Stimulated activated CD8-positive, alpha-beta memory T cell treated with anti-CD3 and anti-CD28 coated beads, Interleukin-15, amount 100 ng/mL, for 48 hours (primary cell): ENCODE results near the gene PITRM1.

Experiments used
- DNase-seq, 2 donors: peaks; one replicate each; pipeline ENCODE4 v3.0.0-alpha.2; 2020; ENCODE audit warnings: low read depth in 2 of 2

PITRM1 gene

GRCh38 chr10:3167611-3168330 is 4.8 kb downstream of the PITRM1 start:
- no peak for DNase-seq

DNA sequence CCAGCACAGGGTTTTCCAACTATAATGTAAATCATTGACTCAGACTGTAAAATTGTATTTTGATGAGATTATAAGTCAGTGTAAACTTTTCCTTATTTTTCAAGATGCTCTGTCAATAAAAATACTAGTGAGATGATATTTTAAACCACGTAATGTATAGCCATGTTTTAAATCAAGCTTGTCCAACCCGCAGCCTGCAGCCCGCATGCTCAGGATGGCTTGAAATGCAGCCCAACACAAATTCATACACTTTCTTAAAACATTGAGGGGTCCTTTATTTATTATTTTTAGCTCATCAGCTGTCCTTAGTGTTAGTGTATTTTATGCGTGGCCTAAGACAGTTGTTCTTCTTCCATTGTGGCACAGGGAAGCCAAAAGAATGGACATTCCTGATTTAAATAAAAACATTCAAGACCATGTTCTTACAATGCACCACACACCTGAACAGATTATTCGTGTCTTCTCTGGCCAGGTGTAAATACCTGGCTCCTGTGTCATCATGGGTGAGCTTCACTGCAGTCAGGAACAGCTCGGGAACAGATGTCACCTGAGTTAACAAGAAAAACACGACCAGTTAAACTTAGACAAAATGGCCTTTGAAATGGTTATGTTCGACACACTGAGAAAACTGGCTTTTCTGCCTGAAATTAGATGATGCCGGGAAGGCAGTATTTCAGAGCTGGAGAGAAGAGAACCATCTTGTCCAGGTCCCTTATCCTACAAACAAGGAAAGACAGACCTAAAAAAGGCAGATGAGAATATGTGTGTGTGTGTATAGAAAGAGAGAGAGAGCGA is 5.9 kb downstream of the PITRM1 start:
- no peak for DNase-seq

GRCh38 chr10:3165196-3165595 is 7.4 kb downstream of the PITRM1 start:
- no peak for DNase-seq

DNA sequence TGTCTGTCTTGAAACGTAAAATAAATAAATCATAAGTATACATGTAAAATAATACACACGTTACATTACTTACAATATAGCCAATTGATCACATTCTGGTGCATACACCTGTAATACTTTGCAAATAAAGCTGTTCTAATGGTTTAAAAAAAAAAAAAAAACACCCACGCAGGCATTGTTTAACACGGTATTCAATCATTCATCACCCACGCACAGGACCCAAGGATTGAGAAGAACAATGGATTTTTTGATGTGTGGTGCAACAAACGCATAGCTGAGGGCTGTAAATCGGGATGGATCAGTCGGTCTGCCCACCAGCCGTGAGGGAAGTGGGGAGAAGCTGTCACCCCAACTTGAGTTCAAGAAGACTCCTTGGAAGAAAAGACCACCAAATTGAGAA is 8.7 kb downstream of the PITRM1 start:
- no peak for DNase-seq

- DNase-seq, result no peak
These were observed 10.0 kb downstream of the PITRM1 start for GRCh38 chr10:3162533-3162932.

GRCh38 chr10:3159152-3159551 is 13.4 kb downstream of the PITRM1 start:
- no peak for DNase-seq

GRCh38 chr10:3154666-3155065 is 17.9 kb downstream of the PITRM1 start:
- DNase-seq, result no peak

GRCh38 chr10:3152566-3152935 is 20.0 kb downstream of the PITRM1 start:
- no peak for DNase-seq

GRCh38 chr10:3151889-3152565 is 20.6 kb downstream of the PITRM1 start:
- no peak for DNase-seq

DNA sequence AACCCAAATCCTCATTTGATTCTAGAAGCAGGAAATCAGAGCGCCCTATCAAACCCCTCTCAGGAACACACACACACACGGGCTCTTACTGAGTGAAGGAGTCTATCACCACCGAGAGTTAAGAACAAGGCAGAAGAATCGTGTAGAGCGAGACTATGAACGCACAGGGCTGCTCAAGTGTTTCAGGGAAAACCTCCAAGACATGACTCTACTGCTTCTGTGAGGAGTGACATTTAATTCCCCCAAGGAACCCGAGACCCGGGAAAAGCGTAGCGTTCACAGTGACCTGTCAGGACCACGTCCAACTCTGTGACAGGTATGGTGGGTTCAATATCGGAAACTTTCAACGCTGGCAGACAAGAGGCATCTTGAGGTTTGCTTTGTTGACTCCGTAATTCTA is 21.6 kb downstream of the PITRM1 start:
- DNase-seq, result no peak

DNA sequence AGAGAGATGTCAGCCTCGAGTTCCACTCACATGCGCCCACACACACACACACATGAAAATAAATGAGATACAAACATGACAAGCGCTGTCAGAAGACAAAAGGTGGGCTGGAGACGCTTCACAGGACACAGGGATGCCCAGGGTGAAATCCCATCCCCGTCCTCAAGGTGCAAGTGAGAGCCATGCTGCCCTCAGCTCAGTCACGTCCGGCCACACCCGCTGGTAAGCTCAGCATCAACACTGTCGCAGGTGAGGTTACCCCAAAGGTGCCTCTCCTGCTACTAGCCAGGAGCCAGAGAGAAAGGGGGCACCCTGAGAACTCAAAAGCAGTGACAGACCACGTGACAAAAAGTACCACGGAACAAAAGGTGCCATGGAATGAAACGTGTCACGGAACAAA is 22.2 kb downstream of the PITRM1 start:
- no peak for DNase-seq

GRCh38 chr10:3149918-3150317 is 22.7 kb downstream of the PITRM1 start:
- no peak for DNase-seq

DNA sequence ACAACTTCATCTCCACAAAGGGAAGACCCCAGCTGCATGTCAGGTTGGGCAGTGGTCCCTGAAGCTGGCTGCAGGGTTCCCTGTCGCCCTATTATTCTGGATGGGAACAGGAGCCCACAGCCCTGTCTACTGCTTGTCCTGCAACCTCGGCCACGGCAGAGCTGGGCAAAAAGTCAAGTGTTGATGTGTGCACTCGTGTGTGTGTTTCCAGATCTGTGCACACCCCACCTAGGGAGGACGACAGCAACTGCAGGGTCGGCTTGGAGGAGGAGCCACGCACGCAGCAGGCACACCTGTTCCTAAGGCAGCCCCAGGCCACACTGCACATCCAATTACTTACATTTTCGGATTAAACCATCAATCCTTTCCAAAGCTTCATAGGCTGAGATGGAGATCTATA is 23.6 kb downstream of the PITRM1 start:
- no peak for DNase-seq

- DNase-seq, result no peak
These were observed 24.5 kb downstream of the PITRM1 start for GRCh38 chr10:3148041-3148440.

DNA sequence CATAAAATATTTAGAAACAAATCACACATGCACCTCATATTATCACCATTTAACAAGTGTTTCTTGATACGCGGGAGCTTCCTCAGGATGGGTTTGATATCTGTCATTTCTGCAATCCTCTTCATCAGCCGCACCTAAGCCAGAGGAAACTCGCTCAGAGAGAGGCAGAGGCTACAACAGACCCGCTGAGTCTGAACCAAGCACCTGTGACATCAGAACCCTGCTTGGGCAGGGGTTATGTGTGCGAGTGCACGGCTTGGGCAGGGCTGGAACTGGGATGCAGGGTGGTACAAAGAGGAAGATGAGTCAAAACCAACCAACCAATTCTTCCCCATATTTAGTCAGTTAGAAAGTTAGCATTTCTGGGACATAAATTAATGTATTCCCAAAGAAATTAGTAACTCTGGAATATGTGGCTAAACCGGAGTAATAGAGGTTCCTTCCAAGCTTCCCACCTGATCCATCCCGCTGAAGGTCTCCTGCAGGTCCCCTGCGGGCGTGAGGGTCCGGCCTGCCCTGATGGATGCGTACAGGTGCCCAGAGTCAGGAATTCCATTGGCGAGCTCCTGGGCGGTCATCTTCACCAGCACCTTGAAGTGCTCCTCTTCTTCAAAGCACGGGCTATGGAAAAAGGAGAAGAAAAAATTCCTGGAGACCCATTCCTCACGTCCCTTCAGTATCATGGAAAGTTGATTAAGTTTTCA is 25.3 kb downstream of the PITRM1 start:
- no peak for DNase-seq

DNA sequence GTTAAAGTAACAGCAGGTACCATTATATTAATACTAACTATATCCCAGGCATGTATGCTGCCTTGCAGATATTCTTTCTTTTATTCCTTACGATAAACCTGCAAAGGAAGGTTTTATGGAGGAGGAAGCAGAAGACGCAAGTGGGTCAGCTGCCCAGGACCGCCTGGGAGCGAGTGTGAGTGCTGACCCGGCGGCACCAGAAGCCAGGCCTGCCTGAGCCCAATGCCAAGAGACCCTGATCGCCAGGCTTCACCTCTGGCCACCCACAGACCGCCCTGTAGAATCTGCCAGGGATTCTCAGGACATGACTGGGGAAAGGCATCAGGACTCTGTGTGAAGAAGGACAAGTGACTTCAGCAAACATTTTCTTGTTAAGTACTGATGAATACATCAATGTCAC is 26.3 kb downstream of the PITRM1 start:
- no peak for DNase-seq

- no peak for DNase-seq
These were observed 27.2 kb downstream of the PITRM1 start for GRCh38 chr10:3145366-3145765.

GRCh38 chr10:3143791-3144434 is 28.7 kb downstream of the PITRM1 start:
- no peak for DNase-seq

GRCh38 chr10:3143366-3143765 is 29.2 kb downstream of the PITRM1 start:
- DNase-seq, result no peak

DNA sequence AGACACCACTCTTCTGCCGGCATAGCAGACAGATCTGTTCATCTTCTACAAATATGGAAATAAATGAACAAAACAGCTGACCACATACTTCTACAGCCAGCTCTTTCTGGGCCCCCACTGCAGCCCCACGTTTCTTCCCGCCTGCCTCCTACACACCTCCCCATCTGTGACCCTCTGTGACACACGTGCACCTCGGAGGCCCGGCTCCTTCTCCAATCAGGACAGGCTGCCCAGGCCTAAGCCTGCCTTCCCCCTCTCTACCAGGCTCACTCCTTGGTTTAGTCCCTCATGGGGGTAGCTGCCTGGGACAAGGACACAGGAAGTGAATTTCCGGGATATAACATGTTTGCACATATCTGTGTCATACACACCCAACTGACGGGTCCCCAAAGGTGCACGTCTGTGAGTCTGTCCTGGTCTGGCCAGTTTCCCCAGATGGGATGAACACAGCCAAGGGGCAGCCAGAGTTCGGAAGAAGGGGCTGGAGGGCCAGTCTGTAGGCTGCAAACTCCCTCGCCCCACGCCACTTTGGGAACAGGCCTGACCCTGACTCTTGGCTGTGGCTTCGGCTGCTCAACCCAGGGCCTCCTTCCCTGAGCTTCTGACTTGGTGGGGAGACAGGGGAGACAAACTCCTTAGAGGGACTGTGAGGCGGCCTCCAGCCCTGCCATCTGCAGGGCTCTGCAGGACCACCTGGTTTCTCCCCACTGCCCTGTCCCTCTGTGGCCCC is 30.3 kb downstream of the PITRM1 start:
- no peak for DNase-seq
